Activated CD4-positive, alpha-beta T cell treated with anti-CD3 and anti-CD28 coated beads for 48 hours (primary cell): ENCODE results near the gene TAOK2.
A peak's percentile ranks its signal among the peaks of the same experiment; 100 is the strongest.
"Not testable (repeated sequence)": the region's sequence is repeated elsewhere in the genome, so short reads cannot be mapped to it uniquely, and the experiment has no call there.

Source experiments
- DNase-seq: peaks from one replicate; pipeline ENCODE4 v3.0.0-alpha.2; 2020

TAOK2 gene

DNA sequence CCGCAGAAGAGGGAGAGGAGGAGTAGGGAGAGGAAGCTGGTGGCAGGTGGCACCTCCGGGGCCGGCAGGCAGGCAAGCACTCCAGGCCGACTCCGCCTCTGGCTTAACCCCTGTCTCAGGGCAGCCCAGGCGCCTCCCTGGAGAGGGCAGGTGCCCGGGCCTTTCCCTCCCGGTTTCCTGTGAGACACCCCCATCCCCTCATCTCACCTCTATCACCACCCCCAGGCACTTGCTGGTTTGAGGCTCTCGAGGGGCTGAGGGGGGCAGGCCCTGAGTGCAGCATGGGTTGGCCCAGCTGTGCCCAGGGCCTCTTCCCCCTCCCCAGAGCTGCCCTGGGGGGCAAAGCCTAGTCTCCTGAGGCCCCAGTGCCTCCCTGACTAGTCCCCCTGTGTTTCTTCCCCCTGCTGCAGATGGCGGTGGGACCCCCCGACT, 31.2 kb downstream of the TAOK2 start:
- no peak for DNase-seq

DNA sequence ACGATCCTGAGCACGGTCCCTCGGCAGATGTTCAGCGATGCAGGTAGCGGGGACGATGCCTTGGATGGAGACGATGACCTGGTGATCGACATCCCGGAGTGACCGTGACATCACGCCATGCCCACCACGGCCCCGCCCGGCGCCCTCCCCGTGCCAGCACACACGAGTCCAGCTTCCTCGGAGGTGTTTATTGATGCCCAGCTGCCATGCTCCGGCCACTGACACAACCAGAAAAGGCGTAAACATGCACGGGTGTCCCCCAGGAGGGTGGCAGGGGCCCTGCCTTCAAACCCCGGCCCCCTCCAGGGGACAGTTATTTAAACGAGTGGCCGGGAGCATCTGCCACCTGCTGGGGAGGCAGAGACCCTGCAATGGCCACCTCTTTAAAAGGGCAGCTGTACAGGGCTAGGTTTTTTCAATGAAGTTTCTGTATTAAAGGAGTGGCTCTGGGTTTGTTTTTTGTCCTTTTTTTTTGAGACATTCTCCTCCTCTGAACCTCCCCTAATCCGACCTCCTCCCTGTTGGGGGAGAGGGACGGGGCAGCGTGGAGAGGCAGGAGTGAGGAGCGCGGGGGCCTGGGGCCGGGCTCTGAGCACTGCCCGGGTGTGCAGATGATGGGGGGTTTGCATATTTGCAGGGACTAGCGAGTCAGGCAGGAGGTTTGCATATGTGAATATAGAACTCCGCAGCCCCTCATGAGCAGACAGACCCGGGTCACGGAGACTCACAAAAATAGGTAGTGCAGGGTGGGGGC, 31.9 kb downstream of the TAOK2 start:
- peak; percentile 55 for DNase-seq

DNA sequence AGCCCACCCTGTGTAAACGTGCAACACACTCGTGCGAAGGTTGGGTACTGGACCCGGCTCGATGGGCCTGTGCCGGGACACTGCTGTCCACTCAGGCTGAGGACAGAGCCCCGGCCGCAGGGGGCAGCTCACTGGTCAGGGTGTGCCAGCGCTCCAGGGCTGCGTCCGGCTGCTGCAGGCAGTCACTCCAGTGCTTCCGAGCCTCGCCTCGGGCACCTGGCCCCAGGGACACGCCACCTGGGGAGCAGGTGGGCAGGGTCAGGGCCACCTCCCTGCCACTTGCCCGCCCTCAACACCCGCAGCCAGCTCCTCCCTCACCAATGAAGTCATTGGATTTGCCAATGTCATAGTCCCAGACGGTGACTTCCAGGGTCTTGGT, 32.4 kb downstream of the TAOK2 start:
- no peak for DNase-seq

DNA sequence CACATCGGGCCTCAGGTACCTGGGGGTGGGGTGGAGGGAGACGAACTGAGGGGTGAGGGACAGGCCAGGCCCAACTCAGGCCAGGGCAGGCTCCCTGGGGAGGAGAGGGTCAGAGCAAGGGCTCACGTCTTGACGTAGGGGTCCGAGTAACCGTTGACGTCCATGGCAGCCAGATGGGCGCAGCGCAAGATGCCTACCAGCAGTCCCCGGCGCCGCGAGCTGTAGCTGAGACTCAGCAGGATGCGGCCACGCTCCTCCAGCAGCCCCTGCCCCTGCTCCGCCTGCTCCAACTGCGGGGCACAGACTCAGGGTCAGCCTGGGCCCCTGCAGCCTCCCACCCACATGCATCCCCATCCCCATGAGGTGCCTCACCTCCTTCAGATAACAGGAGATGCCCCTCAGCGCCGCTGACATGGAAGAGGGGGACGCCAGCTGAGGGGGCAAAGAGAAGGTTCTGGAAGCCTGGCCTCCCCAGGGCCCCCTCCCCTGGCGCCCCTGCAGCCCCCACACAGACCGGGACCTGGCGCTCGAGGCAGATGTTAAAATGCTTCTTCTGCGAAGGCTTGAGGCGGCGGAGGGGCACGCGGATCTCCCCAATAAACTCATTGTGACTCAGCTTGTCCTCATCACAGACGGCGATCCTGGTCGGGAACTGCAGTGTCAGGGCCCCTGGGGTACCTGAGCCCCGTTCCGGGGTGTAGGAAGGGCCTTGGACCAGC, 33.1 kb downstream of the TAOK2 start:
- no peak for DNase-seq

DNA sequence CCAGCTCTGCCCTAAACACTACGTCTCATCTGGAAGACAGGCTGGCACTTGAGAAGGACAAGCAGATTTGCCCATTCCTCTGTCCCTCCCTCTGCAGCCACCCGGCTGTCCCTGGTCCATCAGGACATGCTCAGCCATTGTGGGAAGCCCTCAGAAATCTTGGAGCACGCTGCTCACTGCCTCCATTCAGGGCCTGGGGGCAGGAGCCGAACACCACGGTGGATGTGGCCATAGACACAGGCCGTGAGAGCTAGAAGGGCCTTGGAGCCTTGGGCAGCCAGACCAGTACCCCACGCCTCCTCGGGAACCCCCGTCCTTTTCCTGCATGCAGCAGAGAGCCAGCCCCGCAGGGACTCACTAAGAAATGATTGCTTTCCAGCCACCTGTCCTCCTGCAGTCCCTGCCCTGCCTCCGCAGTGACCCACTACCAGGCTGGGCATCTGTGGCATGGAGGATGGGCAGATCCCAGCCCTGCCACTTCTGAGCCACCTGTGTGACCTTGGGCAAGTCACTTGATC, 33.8 kb downstream of the TAOK2 start:
- no peak for DNase-seq

DNA sequence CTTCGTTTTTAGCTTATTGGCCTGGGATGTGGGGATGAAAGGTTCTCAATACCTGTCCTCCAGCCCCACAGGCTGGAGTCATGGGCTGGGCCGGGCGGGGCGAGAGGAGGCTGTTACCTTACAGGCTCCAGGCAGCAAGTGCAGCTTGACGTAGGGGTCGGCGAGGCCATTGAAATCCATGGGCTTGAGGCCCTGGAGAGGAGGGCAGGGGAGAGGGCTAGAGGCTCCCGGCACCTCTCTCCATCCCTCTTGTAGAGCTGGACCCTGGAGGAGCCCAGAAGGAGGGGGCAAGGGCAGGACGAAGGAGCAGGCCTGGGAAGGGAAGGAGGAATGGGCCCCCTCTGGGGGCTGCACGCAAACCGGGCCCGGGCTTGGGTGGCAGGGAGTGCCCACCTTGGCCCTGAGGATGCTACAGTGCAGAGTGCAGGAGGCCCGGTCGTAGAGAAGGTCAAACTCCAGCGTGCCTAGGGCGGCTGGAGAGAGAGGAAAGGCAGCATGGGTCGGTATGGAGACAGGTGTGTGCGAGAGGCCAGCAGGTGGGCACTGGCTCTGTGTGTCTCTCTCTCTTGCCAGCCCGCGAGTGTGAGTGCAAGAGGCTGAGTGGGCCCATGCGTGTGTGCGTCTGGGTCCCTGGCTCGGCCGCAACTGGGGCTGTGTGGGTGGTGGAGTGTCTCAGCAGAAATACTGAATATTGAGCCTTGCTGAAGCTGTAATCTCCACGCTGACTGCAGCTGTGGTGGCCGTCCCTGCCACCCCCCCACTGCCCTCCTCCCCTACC, 35.6 kb downstream of the TAOK2 start:
- DNase-seq: no peak

DNA sequence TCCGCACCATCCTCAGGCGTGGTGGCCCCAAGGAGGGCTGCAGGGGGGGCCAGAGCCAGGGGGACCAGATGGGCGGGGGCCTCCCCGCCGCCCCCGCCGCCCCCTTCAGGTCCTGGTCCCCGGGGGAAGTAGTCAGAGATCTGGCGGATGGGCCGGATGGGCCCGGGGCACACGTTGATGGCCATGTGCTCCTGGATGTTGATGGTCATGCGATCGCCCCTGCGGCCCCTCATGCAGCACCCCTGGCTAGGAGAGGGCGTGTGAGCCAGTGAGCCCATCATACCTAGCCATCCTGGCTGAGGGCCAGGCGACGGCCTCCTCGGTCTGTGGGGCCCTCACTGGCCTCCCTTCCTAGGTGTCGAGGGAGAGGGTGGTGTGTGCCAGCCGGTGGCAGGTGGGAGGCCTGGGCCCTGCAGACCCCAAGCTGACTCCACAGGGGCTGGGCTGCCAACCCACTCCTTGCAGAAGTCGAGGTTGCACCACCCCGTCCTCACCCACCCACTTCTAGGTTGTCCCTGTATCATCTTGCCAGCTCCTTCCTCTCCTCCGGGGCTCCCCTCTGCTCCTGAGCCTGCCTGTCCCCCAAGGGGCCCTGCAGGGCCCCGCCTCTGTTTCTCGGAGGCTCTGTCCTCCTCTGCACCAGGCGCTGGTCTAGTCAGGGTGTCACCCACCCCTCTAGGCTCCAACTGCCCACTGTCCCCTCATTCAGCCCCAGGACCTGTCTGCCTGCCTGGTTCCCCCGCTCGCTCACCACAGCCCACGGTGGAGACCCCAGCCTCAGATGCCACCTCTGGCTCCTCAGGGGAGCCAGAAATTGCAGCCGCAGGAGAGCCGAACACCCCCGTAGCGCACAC, 36.5 kb downstream of the TAOK2 start:
- no peak for DNase-seq

DNA sequence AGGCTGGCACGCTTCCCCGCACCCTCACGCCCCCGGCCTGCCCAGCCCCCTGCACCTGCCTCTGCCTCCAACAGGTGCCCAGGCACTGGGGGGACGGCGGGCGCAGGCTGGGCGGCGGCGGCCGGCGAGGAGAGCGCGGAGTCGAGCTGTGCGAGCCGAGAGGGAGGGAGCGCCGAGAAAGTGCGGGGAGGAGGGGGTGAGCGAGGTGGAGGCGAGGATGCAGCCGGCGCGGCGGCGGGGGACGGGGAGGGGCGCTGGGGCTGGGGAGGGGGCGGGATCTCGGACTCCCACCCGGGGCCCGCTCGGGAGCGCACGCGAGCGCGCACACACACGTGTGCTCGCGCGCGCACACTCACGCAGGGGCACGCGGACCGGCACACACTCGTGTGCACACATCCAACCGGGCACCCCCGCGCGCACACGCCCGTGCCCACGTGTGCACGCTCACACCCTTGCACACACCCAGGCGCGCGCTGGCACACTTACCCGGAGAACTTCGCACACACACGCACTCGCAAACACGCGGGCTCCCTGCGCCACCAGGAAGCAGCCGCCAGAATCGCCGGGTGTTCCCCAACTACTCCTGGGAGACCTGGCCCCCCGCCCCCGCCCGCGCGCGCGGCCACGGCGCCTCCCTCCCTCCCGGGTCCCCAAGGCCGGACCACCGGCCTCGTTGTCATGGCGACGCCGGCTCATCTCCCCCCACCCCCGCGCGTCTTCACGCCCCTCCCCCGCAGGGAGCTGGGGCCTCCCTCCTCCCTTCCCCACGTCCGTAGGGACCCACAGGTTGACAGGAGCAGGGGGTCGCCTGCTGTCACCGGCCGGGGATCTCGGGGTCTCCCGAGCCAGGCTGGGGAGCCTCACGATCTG, 37.4 kb downstream of the TAOK2 start, which contains the start of gene DOC2A:
Gene DOC2A (minus strand): TSS at position 184 of the 870 bp plus-strand sequence. CDS start 805 bp downstream, outside the sequence.
- DNase-seq: peak; percentile 56

DNA sequence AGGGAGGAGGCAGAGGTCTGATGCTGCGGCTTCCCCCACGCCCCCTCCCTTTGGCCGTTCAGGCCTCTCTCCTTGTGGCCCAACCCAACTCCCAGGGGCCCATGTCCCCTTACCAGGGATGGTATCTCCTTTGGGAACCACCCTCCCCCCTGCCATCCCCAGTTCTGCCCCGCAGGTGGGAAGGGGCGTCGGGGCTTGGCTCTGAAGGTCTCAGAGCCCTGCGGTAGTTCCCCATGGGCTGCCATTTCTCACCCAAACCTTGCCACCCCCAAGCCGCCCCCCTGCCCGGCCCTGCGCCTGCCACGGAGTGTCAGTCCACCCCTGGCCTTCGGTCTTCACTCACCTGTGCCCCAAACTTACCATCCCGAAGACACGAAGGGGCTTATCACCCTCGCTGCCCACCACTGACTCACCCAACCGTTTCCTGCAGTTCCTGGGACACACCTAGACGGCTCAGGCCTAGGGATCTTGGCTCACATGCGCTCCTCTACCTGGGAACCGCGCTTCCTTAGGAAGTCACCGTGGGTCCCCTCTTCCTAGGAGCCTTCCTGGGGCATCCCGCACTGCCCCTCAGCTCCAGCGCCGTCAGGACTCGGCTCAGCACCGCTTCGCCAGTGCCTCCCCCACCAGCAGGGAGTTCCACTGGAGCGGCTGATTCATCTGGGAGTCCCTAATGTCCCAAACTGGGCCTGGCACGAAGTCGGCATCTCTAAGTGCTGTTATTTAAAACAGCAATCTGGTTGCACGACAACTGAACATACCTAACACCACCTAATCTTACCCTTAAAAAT, 38.2 kb downstream of the TAOK2 start:
- DNase-seq: no peak

DNA sequence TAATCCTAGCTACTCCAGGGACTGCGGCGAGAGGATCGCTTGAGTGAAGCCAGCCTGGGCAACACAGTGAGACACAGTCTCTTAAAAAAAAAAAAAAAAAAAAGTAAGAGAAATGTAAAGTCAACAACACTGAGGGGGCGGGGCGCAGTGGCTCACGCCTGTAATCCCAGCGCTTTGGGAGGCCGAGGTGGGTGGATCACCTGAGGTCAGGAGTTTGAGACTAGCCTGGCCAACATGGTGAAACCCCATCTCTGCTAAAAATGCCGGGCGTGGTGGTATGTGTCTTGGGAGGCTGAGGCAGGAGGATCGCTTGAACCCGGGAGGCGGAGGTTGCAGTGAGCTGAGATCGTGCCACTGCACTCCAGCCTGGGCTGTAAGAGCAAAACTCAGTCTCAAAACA, 38.9 kb downstream of the TAOK2 start:
- not testable (repeated sequence) for DNase-seq

DNA sequence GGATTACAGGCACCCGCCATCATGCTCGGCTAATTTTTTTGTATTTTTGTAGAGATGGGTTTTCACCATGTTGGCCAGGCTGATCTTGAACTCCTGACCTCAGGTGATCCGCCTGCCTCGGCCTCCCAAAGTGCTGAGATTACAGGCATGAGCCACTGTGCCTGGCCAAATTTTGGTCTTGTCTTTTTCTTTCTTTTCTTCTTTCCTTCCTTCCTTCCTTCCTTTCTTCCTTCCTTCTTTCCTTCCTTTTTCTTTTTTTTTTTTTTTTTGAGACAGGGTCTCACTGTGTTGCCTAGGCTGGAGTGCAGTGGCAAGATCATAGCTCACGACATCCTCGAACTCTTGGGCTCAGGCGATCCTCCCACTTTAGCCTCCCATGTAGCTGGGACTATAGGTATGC, 41.8 kb downstream of the TAOK2 start:
- not testable (repeated sequence) for DNase-seq

DNA sequence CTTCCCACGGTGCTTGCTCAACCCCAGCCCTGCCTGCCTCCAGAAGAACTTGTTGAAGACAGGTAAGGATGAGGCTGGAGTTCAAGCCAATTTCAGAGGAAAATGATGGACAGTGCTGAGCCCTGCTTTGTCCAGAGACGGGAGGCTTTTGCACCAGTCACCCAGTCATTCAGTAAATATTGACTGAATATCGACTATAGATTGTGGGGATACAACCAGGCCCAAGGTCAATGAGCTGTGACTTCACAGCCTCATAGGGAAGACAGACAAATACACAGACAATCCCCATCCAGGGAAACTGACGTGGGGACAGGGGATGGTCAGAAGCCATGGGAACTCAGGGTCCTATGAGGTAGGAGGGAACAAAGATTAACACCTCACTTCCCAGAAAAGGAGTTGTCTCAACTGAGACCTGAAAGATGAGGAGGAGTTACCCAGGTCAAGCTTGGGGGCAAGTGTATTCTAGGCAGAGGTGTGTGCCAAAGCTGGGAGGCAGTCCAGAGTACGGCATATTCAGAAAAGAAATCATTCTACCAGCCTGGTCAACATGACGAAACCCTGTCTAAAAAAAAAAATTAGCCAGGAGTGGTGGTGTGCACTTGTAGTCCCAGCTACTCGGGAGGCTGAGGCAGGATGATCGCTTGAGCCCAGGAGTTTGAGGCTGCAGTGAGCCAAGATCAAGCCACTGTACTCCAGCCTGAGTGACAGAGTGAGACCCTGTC, 43.0 kb downstream of the TAOK2 start:
- no peak for DNase-seq

DNA sequence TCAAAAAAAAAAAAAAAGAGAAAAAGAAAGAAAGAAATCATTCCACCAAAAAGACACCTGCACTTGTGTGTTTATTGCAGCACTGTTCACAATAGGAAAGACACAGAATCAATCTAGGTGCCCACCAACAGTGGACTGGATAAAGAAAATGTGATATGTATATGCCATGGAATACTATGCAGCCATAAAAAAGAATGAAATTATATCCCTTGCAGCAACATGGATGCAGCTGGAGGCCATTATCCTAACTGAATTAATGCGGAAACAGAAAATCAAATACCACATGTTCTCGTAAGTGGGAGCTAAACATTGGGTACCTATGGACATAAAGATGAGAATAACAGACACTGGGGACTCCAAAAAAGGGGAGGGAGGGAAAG, 43.6 kb downstream of the TAOK2 start:
- no peak for DNase-seq

DNA sequence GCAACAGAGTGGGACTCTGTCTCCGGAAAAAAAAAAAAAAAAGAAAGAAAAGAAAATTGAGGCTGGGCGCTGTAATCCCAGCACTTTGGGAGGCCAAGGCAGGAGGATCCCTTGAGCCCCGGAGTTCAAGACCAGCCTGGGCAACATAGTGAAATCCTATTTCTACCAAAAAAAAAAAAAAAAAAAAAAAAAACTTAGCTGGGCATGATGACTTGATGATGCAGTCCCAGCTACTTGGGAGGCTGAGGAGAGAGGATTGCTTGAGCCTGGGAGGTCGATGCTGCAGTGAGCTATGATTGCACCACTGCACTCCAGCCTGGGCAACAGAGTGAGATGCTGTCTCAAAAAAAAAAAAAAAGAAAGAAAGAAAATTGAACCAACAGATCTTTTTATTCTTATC, 44.3 kb downstream of the TAOK2 start:
- DNase-seq: not testable (repeated sequence)

DNA sequence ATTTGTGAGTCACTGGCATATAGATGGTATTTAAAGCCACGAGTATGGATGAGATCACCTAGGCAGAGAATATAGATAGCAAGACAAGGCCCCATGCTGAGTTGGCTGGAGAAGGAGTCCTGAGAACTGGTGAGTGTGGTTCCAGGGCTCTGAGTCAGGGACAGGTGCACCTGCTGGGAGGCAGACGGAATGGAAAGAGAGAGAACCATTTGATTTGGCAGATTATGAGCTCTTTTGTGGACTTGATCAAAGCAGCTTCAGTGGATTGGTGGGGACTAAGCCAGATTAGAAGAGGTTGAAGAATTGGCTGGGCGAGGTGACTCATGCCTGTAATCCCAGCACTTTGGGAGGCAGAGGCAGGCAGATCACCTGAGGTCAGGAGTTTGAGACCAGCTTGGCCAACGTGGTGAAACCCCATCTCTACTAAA, 45.1 kb downstream of the TAOK2 start:
- DNase-seq: peak; percentile 47

DNA sequence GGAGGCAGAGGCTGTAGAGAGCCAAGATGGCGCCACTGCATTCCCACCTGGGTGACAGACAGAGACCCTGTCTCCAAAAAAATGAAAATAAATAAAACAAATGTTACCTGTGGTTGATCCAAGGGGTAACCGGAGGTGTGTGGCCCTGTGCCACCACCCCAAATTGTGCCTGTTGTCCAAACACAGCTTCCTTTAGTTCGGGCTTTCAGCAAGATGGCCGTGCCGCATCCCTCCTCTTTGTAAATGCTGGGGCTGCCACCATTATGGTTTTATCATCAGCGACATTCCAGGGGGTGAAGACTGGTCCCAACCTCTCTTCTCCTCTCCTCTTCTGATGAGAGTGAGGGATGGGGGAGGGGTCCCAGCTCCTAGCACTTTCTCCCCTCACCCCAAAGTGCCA, 49.2 kb downstream of the TAOK2 start, which contains the start of gene C16orf92:
Gene C16orf92 (plus strand): TSS at position 312 of the 400 bp plus-strand sequence. CDS start 143 bp downstream, outside the sequence.
- no peak for DNase-seq

DNA sequence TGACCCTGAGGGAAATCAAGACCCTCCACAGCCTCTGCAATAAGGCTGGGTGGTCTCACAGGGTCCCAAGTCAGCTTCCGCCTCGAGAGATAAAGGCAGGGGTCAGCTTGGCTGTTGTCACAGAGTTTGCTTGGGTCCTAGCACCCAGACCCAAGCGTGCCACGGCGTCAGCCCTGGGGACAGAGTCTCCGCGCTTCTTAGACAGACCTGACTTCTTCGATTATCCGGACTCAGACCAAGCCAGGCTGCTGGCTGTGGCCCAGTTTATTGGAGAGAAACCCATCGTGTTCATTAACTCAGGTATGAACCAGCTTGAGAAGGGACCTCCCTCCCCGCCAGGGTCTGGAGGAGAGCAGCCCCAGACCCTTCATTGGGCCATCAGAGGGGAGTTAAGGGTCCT, 49.9 kb downstream of the TAOK2 start:
- DNase-seq: no peak

DNA sequence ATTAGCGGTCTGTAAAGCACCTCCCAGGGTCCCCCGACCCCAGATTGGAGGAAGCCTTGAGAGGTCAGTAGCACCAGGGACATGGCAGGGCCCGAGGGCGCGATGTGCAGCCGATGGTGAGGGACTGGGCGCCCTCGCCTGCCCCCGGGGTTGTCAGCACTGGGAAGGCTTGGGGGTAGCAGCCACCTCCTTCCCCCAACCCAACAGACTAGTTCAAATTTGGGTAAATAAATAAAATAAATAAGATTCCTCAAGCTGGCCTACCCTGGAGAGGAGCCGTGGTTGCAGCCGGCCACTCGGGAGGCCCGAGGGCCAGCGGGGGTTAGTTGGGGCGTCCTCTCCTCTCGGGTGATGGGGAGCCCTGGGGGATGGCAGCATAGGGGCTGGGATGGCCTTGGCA, 50.8 kb downstream of the TAOK2 start:
- no peak for DNase-seq

DNA sequence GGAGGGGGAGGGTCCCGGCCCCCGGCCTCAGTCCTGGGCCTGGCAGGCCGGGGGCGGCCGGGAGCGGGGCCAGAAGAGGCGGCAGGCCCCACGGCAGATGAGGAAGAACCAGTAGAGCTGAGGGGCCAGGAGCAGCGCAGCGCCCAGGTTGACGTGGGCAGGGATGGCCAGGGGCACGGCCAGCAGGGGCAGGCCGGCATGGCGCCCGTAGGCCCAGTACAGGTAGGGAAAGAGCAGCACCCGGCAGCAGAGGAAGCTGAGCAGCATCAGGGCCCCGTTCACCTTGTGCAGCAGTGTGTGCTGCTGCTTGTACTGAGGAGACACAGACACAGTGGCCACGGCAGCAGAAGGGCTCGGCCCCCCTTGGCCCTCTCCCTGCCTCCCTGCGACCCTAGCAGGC, 51.5 kb downstream of the TAOK2 start:
- no peak for DNase-seq

DNA sequence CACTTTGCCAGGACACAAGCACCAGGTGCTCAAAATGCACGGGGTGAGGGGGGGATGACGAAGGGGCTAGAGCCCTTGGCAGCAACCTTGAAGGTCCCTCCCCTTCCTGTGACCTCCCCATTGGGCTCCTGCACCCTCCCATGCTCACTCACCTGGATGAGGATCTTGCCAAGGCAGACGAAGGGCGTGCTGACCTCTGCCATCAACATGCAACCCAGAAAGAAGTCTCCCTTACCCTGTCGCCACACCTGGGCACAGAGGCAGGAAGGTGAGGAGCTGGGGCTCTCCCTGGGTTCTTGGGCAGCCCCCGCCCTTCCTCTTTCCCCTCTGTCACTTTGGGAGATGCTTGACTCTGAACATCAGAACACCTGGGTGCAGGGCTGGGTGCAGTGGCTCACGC, 51.9 kb downstream of the TAOK2 start:
- no peak for DNase-seq
